ENCODE data around the gene PON2.

DNA sequence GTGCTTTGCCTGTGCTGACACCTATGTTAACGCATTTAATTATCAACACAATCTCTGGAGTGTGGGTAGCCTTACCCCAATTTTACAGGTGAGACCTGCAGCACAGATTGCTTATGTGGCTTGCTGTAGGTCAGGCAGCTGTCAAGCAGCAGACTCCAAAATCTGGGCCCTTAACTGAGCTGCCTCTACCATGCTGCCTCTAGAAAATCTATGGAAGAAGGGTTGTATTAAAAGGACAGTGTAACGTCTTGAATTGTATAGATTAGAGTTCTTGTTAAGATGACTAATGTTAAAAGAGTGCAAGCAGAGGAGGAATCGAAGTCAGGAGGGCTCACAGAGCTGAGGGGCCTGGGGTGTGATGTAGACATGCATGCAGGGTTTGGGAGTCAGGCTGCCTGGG lies 37.4 kb downstream of the PON2 start:
- TF ChIP-seq, protein P1, sequence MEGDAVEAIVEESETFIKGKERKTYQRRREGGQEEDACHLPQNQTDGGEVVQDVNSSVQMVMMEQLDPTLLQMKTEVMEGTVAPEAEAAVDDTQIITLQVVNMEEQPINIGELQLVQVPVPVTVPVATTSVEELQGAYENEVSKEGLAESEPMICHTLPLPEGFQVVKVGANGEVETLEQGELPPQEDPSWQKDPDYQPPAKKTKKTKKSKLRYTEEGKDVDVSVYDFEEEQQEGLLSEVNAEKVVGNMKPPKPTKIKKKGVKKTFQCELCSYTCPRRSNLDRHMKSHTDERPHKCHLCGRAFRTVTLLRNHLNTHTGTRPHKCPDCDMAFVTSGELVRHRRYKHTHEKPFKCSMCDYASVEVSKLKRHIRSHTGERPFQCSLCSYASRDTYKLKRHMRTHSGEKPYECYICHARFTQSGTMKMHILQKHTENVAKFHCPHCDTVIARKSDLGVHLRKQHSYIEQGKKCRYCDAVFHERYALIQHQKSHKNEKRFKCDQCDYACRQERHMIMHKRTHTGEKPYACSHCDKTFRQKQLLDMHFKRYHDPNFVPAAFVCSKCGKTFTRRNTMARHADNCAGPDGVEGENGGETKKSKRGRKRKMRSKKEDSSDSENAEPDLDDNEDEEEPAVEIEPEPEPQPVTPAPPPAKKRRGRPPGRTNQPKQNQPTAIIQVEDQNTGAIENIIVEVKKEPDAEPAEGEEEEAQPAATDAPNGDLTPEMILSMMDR (IDR thresholded peaks at IDR 0.05) = no peak
- TF ChIP-seq POLR2AphosphoS5 (IDR thresholded peaks at IDR 0.05; ENCODE audit: low read depth, low read length) = no peak
- TF ChIP-seq, protein P2, sequence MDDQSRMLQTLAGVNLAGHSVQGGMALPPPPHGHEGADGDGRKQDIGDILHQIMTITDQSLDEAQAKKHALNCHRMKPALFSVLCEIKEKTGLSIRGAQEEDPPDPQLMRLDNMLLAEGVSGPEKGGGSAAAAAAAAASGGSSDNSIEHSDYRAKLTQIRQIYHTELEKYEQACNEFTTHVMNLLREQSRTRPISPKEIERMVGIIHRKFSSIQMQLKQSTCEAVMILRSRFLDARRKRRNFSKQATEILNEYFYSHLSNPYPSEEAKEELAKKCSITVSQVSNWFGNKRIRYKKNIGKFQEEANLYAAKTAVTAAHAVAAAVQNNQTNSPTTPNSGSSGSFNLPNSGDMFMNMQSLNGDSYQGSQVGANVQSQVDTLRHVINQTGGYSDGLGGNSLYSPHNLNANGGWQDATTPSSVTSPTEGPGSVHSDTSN (IDR thresholded peaks at IDR 0.05) = no peak
